Measurements from ENCODE around the gene GRID1.

- TF ChIP-seq SMAD4 (CRISPR knock-in tag; IDR thresholded peaks at IDR 0.05) (no peak), IRF2 (CRISPR knock-in tag; IDR thresholded peaks at IDR 0.05; ENCODE audit: borderline replicate concordance, low read depth) (no peak), CTCF (IDR thresholded peaks at IDR 0.05) (no peak), CREB1 (CRISPR knock-in tag; IDR thresholded peaks at IDR 0.05) (no peak), CBFB (CRISPR knock-in tag; IDR thresholded peaks at IDR 0.05; ENCODE audit: low read depth) (no peak), NR2C2 (CRISPR knock-in tag; IDR thresholded peaks at IDR 0.05) (no peak), RORB (CRISPR knock-in tag; IDR thresholded peaks at IDR 0.05) (no peak), JUN (CRISPR knock-in tag; IDR thresholded peaks at IDR 0.05) (no peak), TEAD4 (CRISPR knock-in tag; IDR thresholded peaks at IDR 0.05) (no peak), NFE2L1 (CRISPR knock-in tag; IDR thresholded peaks at IDR 0.05) (no peak), IRF1 (CRISPR knock-in tag; IDR thresholded peaks at IDR 0.05) (no peak)
Observed at GRCh38 chr10:86311906-86312305, 54.7 kb downstream of the GRID1 start.

Data from WTC11 (cell line).